ENCODE data around the gene SLC25A11.

The SLC25A11 gene

DNA sequence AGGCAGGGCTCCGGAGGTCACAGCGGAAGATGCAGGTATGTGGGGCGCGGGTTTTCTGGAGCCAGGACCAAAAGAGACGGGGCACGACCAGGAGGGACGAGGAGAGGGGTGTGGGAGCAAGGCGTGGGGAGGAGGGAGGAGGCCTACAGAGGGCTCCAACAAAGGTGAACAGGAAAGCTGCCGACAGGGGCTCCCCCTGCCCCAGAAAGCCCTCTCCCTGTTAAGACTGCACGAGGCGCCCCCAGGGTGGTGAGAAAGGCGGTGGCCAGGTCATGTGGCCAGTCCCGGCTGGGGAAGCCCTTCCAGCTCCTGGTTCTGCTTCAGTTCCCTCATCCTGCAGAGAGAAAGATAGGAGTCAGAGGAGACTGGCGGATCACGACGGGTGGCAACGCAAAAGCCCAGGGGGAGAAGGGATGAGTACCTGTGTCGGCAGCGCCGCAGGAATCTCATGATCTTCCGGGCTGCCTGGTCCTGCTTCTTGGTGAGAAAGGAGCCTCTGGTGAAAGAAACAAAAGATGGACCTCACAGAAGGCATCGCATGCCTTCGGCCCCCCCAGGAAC, 28.7 kb upstream of the SLC25A11 start:
- Histone ChIP-seq H3K36me3 (ENCODE audit: control insufficient read depth, insufficient read depth, low read length) (peaks cover 28% of the 10 kb centered on the region), H3K4me3 (replicated peaks; ENCODE audit: low read depth, low read length) (peak overlapping the region; percentile 75), H3K27me3 (replicated peaks; ENCODE audit: control insufficient read depth, insufficient read depth, low read length) (no peaks in the 10 kb centered on the region)
- DNase-seq (ENCODE audit: extremely low read depth, insufficient read length): no peak
- TF ChIP-seq, protein P1, sequence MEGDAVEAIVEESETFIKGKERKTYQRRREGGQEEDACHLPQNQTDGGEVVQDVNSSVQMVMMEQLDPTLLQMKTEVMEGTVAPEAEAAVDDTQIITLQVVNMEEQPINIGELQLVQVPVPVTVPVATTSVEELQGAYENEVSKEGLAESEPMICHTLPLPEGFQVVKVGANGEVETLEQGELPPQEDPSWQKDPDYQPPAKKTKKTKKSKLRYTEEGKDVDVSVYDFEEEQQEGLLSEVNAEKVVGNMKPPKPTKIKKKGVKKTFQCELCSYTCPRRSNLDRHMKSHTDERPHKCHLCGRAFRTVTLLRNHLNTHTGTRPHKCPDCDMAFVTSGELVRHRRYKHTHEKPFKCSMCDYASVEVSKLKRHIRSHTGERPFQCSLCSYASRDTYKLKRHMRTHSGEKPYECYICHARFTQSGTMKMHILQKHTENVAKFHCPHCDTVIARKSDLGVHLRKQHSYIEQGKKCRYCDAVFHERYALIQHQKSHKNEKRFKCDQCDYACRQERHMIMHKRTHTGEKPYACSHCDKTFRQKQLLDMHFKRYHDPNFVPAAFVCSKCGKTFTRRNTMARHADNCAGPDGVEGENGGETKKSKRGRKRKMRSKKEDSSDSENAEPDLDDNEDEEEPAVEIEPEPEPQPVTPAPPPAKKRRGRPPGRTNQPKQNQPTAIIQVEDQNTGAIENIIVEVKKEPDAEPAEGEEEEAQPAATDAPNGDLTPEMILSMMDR (IDR thresholded peaks at IDR 0.05; ENCODE audit: insufficient read depth, low read length, poor library complexity, severe bottlenecking): no peak

DNA sequence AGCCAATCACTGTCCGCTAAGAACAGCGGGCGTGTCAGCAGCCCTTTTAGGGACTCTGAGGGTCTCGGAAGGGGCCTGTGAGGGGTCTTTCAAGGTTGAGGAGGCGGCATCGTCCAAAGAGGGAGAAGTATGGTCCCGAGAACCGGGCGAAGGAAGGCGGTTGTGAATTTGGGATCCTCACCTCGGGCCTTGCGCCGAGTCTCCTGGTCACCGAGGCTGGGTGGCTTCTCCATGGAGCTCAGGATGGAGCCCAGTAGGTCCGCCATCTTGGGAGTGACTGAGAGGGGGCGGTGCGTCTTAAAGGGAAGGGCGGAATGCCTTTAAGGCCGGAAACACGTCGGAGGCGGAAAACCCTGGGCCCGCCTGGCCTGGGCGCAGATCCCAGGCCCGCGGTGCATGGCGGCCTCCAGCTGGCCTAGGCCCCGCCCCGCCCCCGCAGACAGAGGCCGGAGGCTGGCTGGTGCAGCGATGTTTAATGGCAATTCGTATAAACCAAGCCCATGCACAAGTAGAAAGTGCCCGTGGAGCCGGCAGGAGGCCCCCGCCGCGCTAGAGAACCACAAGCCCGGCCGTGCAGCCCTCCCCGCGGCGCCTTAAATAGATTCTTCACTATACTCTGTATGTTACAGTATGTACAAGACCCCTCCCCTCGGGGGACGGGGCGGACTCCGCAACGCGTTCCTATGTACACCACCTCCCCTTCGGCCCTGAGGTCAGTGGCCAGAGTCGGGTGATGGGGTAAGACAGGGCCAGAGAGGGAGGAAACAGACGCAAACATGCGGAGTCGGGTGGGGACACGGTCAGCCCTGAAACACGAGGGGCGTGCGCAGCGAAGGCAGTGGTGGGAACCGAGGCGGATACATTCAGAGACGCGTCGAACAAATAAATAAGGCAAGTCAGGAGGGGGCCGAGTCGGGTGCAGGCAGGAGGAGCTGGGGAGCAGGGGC, 28.0 kb upstream of the SLC25A11 start, which contains the start of gene SPAG7:
Gene SPAG7, minus strand, starts transcription at position 279 of the 947 bp plus-strand sequence. Its CDS starts 13 bp downstream, at position 266.
- Histone ChIP-seq H3K4me3 (replicated peaks; ENCODE audit: low read depth, low read length) (peak within 1 kb of the TSS; percentile 84), H3K36me3 (ENCODE audit: control insufficient read depth, insufficient read depth, low read length) (peaks cover 22% of the 10 kb centered on the region), H3K27me3 (replicated peaks; ENCODE audit: control insufficient read depth, insufficient read depth, low read length) (no peaks in the 10 kb centered on the region)
- DNase-seq (ENCODE audit: extremely low read depth, insufficient read length): peak; percentile 98
- TF ChIP-seq, protein P1 (IDR thresholded peaks at IDR 0.05; ENCODE audit: insufficient read depth, low read length, poor library complexity, severe bottlenecking): no peak

DNA sequence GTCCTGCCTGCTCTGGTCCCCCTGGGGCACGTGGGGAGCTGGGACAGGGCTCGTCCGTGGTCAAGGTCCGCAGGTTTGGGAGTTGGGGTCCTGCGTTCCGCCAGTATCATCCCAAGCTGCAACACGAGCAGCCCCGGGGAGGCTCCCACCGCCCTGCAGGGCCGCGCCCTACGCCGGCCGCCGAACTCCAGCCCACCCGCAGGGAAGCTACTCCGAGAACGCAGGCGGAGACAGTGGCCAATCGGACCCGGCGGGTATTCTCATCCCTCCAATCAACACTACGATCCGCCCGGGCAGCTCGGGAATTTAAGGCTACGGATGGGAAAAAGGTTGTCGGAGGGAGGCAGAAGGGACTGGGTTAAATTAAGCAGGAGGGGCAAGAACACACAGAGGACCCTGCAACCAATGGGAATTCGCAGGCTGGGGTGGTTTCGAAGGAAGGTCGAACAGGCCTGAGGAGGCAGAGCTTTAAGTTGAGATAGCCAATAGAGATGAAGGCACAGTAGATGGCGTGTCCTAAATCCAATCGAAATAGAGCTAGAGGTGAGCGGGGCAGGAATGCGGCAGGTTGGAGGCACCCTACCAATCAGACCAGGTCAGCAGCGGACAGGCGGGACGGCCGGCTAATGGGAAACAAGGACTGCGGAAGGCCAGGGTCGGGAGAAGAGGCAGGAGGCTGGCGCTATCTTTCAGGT, 27.1 kb upstream of the SLC25A11 start:
- TF ChIP-seq, protein P1 (IDR thresholded peaks at IDR 0.05; ENCODE audit: insufficient read depth, low read length, poor library complexity, severe bottlenecking): no peak
- Histone ChIP-seq H3K36me3 (ENCODE audit: control insufficient read depth, insufficient read depth, low read length) (peaks cover 14% of the 10 kb centered on the region), H3K4me3 (replicated peaks; ENCODE audit: low read depth, low read length) (peak overlapping the region; percentile 84), H3K27me3 (replicated peaks; ENCODE audit: control insufficient read depth, insufficient read depth, low read length) (no peaks in the 10 kb centered on the region)
- DNase-seq (ENCODE audit: extremely low read depth, insufficient read length): peak; percentile 96

DNA sequence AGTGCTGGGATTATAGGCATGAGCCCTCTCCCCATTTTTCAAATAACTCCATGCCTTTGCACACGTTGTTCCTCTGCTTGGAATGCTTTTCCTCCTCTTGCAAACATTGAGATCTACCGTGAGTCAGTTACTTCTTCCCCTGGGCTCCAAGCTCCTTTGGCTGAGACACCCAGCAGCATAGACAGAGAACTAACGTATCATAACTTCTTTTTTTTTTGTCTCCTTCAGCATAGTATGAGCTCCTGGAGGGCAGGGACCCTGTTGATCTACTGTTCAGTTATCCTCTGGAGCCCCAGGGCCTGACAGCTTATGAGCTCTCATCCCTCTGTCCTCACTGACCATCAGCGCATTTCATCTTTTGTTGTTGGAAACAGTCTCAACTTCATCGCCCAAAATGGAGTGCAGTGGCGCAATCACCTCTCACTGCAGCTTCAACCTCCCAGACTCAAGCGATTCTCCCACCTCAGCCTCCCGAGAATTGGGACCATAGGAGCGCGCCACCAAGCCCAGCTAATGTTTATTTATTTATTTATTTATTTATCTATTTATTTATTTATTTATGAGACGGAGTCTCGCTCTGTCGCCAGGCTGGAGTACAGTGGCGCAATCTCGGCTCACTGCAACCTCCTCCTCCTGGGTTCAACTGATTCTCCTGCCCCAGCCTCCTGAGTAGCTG, 25.6 kb upstream of the SLC25A11 start:
- TF ChIP-seq, protein P1 (IDR thresholded peaks at IDR 0.05; ENCODE audit: insufficient read depth, low read length, poor library complexity, severe bottlenecking): no peak
- H3K27me3 ChIP-seq (replicated peaks; ENCODE audit: control insufficient read depth, insufficient read depth, low read length): no peaks in the 10 kb centered on the region
- no peak overlapping the region for H3K4me3 ChIP-seq (replicated peaks; ENCODE audit: low read depth, low read length)
- no peak for DNase-seq (ENCODE audit: extremely low read depth, insufficient read length)
- H3K36me3 ChIP-seq (ENCODE audit: control insufficient read depth, insufficient read depth, low read length): peaks cover 11% of the 10 kb centered on the region

DNA sequence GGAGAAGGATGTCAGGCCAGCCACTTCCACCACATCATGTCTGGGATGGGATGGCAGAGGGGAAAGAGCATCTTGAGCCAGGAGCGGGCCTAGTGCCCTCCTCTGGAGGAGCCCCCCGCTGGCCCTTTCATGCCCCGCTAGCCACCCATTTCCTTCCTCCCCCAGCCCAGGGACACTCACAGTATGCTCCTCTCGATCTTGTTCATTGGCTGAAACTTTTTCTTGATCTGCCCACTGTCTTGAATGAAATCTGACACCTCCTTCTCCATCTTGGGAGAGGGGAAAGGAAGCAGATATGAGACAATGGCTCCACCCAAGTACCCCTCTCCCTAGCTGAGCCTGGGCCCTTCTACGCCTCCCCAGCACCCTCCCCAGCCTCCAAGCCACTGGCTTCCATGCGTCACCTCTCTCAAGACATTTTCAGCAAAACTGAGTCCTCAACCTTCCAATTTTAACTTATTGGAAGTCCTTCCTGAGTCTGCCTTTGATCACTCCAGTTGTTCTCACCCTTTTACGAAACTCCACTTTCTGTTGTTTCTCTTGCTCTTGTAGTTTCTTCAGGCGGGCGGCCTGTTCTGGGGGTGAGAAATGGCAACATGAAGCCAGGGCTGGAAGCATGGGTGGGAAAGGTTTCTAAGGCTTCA, 20.6 kb upstream of the SLC25A11 start:
- TF ChIP-seq, protein P1 (IDR thresholded peaks at IDR 0.05; ENCODE audit: insufficient read depth, low read length, poor library complexity, severe bottlenecking): no peak
- no peaks in the 10 kb centered on the region for H3K27me3 ChIP-seq (replicated peaks; ENCODE audit: control insufficient read depth, insufficient read depth, low read length)
- DNase-seq (ENCODE audit: extremely low read depth, insufficient read length): no peak
- H3K36me3 ChIP-seq (ENCODE audit: control insufficient read depth, insufficient read depth, low read length): peaks cover 11% of the 10 kb centered on the region
- no peak overlapping the region for H3K4me3 ChIP-seq (replicated peaks; ENCODE audit: low read depth, low read length)

Data from GM06990 (cell line).